Erythroblast (primary cell): ENCODE measurements around the gene DRD4.
A peak's percentile ranks its signal among the peaks of the same experiment; 100 is the strongest.

Source experiments
- DNase-seq, 2 experiments: peaks; one replicate each; lab custom pipeline; 2025; lab: John Stamatoyannopoulos, UW
- GATA1 ChIP-seq: IDR thresholded peaks from 2 replicates; pipeline ENCODE4 v1.6.1; 2011; ENCODE audit warnings: low read depth, mild to moderate bottlenecking, control low read depth, low read length, moderate library complexity
- POLR2A ChIP-seq: IDR thresholded peaks from 2 replicates; pipeline ENCODE4 v1.6.1; 2011; ENCODE audit warnings: mild to moderate bottlenecking, low read length

Gene DRD4

DNA sequence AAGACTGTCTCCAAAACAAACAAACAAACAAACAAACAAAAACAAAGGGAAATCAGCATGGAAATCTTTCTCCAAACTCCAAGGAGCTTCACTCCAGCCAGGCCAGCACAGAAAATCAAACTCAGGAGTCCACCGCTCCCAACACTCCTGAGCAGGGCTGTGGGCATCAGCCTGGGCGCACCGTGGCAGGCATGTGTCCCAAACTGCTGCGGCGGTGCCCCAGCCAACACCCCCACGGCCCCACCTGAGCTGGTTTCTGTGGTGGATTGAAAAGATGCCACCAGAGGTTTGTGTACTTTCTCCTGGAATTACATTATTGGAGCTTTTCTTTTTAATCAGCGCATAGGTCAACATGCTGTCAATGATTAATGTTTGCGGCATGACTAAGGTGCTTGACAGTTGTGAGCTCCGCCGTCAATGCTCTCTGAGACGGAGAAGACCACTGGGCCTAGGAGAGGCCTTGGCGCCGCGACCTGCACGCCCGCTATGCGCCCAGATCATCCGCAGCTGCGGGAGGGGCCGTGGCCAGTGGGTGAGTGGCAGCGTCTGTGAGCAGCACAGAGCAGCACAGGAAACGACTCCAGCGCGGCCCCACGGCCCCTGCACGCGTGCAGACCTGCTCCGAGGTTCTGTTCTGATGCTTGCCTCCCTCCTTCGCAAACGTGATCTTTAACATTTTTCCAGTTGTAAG, 18.1 kb downstream of the DRD4 start:
- no peak for DNase-seq
- TF ChIP-seq POLR2A = no peak
- TF ChIP-seq GATA1 = no peak

DNA sequence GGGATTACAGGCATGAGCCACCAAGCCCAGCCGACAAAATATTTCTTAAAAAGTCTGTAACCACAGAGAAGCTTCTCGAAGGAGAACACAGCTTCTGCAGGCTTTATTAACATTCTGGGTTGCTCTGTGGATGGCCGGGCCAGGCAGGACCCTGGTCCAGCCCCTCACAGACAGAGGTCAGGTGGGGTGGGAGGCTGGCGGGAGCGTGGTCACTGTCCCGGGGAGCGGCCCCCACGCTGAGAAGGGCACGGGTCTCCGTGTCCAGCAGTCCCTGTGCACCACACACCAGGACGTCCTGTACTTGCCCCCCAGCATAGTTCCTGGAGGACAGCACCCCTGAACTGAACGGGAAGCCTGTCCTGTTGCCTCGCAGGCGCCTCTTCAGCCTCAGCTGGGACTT, 19.4 kb downstream of the DRD4 start:
- DNase-seq = no peak

DNA sequence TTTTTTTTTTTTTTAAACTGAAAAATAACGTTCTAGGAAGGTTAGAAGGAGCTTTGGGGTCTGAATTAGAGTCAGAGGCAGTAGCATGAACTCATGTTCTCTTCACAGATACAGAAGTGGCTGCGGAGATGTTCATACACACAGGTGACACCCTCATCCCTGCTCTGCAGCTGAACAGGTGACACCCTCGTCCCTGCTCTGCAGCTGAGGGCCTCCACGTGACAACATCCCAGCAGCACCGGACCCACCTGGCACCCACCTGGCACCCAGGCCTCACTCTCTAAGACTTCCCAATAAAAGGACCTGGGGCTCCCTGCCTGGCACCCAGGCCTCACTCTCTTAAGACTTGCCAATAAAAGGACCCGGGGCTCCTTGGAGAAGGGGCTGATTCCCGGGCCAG, 19.8 kb downstream of the DRD4 start:
- TF ChIP-seq POLR2A = no peak
- no peak for DNase-seq

More for the DNA sequence above, 19.4 kb downstream of the DRD4 start:
- TF ChIP-seq POLR2A (no peak), GATA1 (no peak)

DNA sequence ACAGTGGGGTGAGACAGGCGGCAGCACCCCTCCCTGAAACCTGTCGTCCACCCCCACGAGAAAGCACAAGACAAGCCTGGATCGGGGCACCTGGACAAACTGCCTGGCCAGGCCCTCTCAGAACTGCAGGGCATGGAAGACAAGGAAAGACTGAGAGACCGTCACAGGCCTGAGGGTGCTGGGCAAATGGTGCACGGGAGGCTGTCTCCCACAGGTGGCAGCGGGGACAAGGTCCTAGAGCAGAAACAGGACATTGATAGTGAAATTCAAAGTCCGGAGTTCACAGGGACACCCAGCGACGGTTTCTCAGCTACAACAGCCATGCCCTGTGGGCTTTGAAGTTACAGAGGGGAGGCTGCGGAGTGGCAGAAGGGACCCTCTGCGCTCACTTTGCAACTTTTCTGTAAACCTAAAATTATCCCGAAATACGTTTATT, 20.6 kb downstream of the DRD4 start:
- TF ChIP-seq GATA1 = no peak
- no peak for TF ChIP-seq POLR2A
- no peak for DNase-seq

DNA sequence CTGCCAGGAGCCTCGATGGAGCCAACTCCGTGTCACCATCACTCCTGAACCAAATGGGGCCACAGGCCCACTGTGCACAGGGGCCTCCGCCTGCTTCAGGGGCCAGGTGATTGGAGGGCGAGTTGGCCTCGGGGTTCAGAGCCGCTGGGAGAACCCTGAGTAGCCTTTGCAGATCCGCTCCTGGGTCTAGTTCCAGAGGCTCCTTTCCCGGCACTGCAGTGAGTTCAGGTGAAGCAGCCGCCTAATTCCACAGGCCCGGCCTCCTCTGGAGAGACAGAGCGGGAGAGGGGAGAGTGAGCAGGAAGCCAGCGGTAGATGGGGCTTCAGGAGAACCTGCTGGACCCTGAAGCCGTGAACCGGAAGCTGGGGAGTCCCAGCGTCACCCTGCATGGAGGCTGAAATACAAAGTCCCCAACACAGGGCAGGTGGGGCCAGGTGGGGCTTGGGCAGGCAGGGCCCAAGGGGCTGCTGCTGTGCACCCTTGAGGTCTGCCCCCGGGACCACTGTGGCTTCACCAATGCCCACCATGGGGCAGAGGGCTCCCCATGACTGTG, 22.5 kb downstream of the DRD4 start:
- TF ChIP-seq POLR2A = no peak
- no peak for TF ChIP-seq GATA1
- DNase-seq = no peak

DNA sequence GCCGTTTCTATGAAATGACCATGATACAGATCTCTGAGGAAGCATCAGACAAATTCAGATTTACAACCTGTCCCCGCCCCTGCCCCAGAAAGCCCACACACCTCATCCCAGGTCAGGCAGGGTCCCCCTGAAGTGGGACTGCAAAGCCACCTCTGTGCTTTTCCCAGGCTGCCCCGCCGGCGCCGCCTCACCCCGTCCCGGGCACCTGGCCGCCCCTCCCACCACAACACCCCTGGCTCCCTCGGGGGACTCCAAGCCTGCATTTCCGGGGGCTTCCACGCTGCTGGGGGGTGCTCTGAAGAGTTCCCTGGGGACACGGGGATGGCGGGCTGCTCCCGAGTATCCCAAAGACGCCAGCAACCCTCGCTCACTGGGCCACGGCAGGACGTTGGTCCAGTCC, 23.2 kb downstream of the DRD4 start:
- no peak for DNase-seq
- TF ChIP-seq GATA1 (no peak), POLR2A (no peak)

DNA sequence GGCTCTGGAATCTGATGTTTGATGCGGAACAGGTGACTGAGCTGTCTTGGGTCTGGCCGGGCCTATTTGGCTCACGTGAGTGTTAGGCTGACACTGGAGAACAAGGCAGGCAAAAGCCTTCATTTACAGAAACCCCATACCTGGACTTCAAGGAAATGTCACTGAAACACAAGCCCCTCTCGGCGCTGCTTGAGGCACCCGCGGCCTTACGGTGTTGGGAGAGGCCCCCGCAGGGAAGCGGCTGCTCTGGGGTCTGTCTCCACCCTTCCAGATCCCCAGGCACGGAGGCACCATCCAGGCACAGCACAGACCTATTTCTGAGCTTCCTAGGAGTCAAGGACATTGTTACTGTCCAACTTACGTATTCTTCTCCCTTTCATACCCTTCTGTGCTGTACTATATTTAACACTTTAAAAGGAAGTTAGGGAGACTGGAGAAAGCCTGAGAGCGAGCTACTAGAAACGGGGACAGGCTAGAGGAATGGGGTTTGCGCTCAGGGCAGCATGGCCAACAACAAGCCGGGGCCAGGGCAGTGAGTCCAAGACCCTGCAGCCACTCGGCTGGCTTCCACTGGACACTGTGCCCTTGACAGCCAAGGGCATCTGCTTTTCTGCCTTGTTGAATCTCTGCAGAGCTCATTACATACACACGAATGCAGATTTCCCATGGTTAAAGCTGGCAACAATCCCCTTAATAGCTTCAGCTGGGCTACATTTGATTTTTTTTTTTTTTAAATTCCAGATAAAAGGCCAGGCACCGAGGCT, 23.8 kb downstream of the DRD4 start:
- DNase-seq = no peak
- TF ChIP-seq GATA1 = no peak
- TF ChIP-seq POLR2A = no peak

DNA sequence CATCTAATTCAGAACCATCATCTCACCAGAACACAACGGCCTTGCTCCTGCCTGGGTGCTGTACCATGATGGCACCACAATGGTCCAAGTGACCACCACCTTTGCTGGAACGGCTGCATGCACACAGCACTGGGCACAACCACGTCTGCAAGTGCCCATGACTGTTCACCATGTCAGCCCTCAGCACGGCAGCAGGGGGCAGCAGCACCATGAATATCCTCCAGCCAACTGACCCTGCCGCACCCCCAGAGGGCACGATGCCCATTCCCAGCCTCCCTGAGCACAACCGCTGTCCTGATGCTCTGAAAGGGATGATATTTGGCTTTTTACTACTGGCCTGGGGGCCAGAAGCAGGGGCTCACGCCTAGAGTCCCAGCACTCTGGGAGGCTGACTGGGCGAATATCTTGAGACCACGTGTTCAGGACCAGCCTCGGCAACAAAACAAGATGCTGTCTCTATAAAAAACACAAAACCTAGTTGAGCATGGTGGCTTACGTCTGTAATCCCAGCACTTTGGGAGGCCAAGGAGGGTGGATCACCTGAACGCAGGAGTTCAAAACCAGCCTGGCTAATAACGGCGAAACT, 25.7 kb downstream of the DRD4 start:
- peak; percentile 61 to 74 for DNase-seq
- TF ChIP-seq GATA1 = no peak
- no peak for TF ChIP-seq POLR2A

DNA sequence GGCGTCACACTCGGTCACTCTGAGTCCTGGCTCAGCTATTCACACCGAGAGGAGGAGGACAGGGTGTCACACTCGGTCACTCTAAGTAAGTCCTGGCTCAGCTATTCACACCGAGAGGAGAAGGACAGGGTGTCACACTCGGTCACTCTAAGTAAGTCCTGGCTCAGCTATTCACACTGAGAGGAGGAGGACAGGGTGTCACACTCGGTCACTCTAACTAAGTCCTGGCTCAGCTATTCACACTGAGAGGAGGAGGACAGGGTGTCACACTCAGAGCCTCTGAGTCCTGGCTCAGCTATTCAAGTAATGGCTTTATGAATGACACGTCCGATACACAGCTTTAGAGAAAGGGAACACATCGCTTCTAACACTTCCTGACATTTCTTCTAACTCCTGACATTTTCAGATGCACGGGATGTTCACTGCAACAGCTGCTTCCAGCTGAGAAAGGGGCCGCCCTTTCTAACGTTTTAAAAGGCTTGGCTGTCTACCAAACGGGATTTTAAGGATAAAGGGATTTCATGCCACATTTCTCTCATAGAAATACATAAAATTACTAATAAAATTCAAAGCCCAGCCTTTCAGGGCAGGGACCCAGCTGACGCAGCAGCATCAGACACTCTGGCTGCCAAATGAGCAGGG, 28.1 kb downstream of the DRD4 start:
- DNase-seq = no peak
- TF ChIP-seq GATA1 = no peak
- TF ChIP-seq POLR2A = no peak

DNA sequence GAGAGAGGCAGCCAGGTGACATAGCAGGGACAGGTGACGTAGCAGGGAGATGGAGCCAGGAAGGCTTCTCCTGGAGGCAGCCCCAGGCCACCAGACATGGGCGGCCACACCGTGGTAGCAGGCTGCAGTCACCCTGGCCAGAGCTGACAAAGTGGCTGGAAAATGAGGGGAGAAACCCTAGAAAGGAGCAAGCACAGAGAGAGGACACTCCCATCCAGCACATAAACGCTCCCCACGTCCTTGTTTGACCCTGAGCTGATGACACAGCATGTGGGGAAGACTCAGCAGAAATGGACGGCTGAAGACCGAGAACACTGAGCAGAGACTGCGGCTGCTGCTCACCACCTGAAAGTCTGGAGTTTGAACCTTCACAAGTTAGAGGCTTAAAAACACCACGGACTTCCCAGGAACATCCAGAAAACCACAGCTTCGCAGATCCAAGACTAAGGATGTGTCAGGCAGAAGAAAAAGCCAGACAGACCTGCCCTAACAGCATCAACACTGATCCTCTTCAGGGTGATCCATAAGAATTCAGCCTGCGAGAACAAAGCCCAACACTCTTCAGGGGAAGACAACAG, 28.7 kb downstream of the DRD4 start:
- peak; percentile 83 to 87 for DNase-seq
- no peak for TF ChIP-seq GATA1
- no peak for TF ChIP-seq POLR2A

DNA sequence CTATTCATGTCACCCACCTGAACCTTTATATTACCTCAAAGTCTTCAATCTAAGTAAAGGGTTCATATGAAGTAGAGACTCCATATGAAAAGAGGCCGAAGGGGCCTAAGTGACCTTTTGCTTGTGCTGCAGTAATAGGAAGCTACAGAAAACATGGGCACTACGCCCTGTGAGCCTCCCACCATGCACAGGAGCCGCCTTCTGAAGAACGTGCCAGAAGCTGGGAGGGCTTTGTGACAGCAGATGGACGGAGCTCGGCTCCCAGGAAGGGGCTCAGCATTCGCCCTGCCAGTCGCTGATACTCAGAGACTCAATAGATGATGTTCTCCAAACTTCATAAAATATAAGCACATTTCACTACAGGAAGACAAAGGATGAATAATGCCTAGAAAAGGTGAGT, 36.8 kb downstream of the DRD4 start:
- no peak for DNase-seq
- TF ChIP-seq GATA1 = no peak
- no peak for TF ChIP-seq POLR2A

DNA sequence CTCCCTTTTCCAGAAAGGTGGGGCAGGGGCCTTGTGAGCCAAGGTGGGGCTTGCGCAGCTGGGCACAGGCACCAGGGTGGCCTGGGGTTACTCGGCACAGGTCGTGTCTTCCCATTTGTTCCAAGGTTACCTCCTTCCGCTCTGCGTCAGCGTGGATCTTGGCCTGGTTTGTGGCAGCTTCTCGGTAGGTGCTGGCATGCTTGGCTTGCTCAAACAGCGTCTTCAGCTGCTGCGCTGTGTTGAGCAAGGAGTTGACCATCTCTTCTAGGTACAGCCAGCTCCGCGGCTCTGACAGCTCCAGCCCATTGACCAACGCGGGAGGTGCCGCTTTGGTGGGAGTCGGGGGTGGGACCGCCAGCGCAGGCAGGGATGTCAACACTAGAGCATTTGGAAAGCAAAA, 37.3 kb downstream of the DRD4 start:
- no peak for DNase-seq
- TF ChIP-seq GATA1 (no peak), POLR2A (no peak)

DNA sequence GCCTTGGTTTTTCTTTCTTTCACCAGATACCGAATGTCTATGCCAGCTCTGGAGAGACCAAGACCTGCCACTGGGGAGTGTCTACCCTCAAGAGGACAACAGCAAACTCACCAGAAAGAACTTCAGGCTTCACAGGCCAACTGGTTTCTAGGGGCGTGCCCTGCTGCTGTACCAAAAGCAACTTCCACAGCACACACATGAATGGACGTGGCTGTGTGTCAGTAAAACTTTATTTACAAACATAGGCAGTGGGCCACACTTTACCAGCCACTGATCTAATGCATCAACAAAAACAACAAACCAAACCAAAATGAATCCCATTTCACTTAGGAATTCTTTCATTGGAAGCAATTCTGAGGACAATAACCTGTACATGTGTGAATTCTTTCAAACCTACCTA, 41.2 kb downstream of the DRD4 start:
- no peak for DNase-seq
- TF ChIP-seq POLR2A (no peak), GATA1 (no peak)
